Mammary epithelial cell (primary cell): ENCODE data around the gene TNFRSF18.

ENCODE experiments used
- EZH2 ChIP-seq: IDR thresholded peaks from 2 replicates; pipeline ENCODE4 v1.6.1; 2012; ENCODE audit warnings: low read length, inconsistent platforms, borderline replicate concordance
- TF ChIP-seq, protein P1 (sequence below), 2 donors: IDR thresholded peaks in 1 of 2; conservative IDR thresholded peaks in 1 of 2; 2 replicates each; pipeline ENCODE4 v1.5.1; 2011 to 2012; ENCODE audit warnings: inconsistent platforms in 2 of 2, low read length in 2 of 2, mild to moderate bottlenecking in 2 of 2, control low read depth in 1 of 2, low read depth in 1 of 2; ENCODE audit not compliant: insufficient read depth in 1 of 2; ENCODE audit errors: extremely low read depth in 1 of 2

GRCh38 chr1:1162597-1163537 lies 43.5 kb downstream of the TNFRSF18 start:
- TF ChIP-seq, protein P1, sequence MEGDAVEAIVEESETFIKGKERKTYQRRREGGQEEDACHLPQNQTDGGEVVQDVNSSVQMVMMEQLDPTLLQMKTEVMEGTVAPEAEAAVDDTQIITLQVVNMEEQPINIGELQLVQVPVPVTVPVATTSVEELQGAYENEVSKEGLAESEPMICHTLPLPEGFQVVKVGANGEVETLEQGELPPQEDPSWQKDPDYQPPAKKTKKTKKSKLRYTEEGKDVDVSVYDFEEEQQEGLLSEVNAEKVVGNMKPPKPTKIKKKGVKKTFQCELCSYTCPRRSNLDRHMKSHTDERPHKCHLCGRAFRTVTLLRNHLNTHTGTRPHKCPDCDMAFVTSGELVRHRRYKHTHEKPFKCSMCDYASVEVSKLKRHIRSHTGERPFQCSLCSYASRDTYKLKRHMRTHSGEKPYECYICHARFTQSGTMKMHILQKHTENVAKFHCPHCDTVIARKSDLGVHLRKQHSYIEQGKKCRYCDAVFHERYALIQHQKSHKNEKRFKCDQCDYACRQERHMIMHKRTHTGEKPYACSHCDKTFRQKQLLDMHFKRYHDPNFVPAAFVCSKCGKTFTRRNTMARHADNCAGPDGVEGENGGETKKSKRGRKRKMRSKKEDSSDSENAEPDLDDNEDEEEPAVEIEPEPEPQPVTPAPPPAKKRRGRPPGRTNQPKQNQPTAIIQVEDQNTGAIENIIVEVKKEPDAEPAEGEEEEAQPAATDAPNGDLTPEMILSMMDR (conservative IDR thresholded peaks at IDR 0.05 in 1 of 2, IDR thresholded peaks at IDR 0.05 in 1 of 2; ENCODE audit: extremely low read depth in 1 of 2, insufficient read depth in 1 of 2, low read depth in 1 of 2, low read length in 2 of 2): no peak
- TF ChIP-seq EZH2: no peak
